Epidermal melanocyte (primary cell): Measurements from ENCODE around the gene B3GLCT.
"Not testable (repeated sequence)": the region's sequence is repeated elsewhere in the genome, so short reads cannot be mapped to it uniquely, and the experiment has no call there.

Source experiments
- DNase-seq: peaks from one replicate; pipeline ENCODE4 v3.0.0; 2011; ENCODE audit warnings: low spot score; ENCODE audit not compliant: insufficient read length

Gene B3GLCT

GRCh38 chr13:31184451-31184850 is 15.3 kb upstream of the B3GLCT start:
- DNase-seq: no peak

DNA sequence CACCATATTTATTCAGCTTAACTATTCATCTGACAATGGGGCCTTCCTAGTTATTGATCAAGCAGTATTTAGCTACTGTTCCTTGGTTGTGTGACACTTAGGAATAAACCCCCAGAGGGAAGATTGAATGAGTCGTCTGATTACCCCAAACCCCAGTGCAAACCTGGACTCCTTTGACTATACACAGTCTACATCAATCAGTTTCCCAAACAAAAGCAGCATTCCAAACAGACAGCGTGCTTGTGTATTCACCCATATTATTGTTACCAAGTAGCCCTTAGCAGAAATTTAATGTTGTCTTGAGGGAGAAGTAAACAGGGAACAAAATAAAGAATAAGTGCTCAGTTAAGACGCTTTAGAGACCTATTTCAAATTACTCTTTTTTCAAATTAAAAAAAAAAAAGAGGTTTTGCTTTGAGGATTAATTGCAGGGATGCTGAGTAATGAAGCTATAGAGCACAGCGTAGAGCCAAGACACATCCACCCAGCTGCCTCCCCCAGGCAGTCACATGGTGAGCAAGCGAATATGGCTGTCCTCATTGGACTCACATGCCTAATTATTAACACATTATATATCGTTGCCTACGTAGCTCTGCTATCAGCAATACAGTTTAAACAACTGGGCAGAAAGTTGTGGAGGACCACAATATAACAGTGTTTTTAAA is 14.7 kb upstream of the B3GLCT start:
- no peak for DNase-seq

- no peak for DNase-seq
These were observed 8.0 kb upstream of the B3GLCT start for GRCh38 chr13:31191748-31192147.

GRCh38 chr13:31192306-31192705 is 7.5 kb upstream of the B3GLCT start:
- DNase-seq: no peak

GRCh38 chr13:31195616-31196015 is 4.2 kb upstream of the B3GLCT start:
- DNase-seq: no peak

GRCh38 chr13:31196992-31197391 is 2.8 kb upstream of the B3GLCT start:
- no peak for DNase-seq

GRCh38 chr13:31198519-31198918 is 1.3 kb upstream of the B3GLCT start:
- DNase-seq: no peak

DNA sequence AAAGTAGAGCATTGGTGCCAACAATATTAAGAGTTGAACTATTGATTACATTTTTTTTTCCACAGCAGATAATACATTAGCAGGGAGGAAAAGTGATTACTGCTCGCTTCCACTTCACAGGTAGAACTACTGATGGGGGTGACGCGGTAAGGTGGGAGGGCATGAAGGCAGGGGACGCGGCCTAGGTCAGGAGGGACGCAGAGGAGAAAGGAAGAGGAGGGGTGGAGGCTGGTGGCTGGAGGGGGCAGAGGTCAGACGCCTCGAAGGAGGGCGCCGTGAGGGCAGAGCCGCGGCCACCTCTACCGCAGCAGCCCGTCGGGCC is 287 bp upstream of the B3GLCT start:
- DNase-seq: no peak

GRCh38 chr13:31200637-31200971 is 829 bp downstream of the B3GLCT start:
- peak; percentile 35 for DNase-seq

DNA sequence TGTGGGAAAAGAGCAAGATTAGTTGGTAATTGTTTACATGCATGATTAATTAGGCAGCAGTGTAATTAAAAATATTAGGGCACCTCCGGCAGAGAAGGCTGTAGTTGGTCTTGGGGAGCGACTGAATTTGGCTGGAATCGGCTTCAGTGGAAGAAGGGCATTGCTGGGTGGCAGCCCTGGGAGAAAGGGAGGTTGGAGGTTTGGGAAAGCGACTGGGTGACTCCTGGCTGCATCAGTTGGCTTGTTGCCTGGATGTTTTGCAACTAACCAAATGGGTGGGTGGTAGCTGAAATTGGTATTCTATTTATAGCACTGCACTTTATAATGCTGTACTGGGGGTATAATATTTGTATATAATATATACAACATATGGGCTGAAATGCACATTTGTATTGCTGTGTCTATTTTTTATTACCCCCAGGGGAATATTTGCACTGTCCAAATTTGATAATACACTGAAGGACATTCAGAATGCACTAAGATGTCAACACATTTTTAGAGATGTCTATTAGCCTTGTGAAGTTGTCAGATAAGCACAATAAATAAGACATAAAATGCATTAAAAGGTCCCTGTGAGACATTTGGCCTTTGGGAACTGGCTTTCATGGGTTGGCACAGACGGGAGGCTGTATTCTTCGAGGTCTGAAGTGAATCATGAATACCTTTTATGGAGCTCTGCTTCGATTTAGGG is 1.7 kb downstream of the B3GLCT start:
- no peak for DNase-seq

DNA sequence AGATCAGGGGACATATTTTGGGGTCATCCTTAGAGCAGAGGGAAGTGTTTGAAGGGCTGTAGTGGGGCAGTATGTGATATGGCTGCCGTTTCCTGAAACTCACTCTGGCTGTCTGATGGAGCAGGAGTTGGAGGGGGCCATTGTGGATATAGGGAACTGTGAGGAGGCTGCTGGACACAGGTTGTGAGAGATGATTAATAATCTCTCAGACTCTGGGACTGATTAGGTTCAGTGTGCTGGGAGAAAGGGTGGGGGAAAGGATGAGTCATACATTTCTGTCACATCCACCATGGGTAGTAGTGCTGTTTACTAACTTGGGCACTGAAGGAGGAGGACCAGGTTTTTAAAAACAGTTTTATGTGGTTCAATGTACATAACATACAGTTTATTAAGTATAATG is 4.8 kb downstream of the B3GLCT start:
- no peak for DNase-seq

DNA sequence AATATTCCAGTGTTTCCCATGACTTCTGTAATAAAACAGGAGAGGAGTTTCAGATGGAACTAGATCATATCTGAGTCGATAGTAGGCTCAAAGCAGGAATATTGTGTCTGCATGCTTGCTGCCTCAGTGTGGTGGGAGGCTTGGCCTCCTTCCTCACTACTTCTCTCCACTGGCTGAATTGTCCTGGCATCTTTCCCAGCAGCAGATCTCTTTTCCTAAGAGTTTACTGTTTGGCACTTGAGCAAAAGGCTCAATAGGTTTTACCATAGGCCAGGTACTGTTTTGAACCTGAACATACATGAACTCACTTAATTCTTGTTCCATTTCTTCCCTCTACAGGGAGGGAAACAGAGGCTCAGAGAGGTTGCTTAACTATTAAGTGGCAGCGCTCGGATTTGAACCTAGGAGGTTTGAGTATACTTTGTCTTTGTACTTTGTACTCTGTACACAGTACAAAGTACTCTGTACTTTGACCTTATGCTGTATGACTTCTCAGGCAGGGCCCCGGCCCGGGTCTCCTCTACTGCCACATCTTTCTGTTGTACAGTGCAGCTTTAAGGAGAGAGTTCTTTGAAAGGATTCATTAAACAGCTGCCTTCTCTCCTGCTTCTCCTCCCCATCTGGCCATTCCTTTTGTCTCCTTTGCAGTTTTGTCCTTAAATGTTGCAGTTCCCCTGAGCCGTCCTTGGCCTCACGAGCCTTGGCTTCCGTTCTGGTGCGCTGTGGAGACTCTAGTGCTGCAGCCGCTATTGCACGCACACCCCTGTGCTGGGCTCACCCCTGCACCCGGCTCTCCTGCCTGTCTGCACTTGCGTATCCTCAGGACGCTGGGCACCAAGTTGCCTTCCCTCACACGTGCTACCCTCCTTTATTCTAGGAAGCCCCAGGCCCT is 8.1 kb downstream of the B3GLCT start:
- DNase-seq: no peak

DNA sequence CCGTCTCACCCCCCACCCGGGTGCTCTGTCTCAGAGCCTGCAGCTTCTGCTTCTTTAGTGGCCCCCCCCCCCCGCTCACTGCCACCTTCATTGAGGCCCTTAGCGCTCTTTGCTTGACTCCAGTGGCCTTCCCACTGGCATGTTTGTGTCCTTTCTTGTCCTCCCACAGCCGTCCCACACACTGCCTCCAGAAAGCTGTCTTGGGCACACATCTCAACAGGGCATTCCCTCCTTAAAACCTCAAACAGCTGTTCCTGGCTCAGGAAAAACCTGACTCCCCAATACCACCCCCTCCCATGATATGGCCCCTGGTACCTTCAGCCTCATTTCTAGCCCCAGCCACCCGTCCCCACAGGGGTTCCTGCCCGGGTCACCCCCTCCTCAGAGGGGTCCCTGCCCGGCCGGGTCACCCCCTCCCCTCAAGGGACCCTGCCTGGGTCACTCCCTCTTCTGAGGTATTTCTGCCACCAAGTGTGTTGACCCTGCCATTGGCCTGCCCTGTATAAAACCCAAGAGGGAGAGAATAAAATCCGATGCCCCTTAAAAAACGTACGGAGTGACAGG is 8.9 kb downstream of the B3GLCT start:
- DNase-seq: no peak

GRCh38 chr13:31209172-31209840 is 9.5 kb downstream of the B3GLCT start:
- DNase-seq: peak; percentile 57

DNA sequence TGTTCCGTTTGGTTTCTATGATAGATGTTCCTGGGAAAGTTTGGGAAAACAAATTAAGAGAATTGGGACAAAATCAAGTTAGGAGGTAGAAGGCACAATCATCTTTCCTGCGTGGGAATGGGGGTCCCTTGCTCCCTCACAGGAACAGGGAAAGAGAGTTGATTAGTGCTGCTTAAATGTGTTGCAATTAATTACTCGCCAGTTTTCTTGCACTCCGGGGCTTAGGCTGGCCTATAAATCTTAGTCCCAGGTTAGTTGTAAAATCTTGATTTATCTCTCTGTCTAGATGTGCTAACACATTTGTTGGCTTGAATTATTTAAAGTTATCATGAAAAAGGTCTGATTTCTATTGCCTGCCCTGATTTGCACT is 10.1 kb downstream of the B3GLCT start:
- DNase-seq: no peak

GRCh38 chr13:31213651-31214289 is 14.0 kb downstream of the B3GLCT start:
- DNase-seq: no peak

DNA sequence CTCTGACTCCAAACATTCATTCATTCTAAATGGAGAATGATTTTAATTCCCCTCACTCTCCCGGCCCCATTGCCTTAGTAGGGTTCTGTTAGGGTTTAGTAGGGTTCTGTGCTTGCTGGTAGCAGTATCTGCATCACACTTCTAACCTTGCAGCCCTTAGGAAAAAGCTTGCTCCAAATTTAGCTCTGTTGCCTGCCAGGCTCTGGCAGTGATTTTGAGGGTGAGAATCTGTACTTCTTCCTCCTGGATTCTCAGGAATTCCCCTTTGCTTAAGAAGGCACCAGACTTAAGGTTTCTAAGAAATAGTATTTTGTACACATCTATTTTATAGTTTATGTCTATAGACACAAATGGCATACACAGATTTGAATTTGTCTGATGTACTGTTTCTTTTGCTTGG is 14.7 kb downstream of the B3GLCT start:
- DNase-seq: no peak

- DNase-seq: not testable (repeated sequence)
These were observed 17.1 kb downstream of the B3GLCT start for GRCh38 chr13:31216916-31217315.

DNA sequence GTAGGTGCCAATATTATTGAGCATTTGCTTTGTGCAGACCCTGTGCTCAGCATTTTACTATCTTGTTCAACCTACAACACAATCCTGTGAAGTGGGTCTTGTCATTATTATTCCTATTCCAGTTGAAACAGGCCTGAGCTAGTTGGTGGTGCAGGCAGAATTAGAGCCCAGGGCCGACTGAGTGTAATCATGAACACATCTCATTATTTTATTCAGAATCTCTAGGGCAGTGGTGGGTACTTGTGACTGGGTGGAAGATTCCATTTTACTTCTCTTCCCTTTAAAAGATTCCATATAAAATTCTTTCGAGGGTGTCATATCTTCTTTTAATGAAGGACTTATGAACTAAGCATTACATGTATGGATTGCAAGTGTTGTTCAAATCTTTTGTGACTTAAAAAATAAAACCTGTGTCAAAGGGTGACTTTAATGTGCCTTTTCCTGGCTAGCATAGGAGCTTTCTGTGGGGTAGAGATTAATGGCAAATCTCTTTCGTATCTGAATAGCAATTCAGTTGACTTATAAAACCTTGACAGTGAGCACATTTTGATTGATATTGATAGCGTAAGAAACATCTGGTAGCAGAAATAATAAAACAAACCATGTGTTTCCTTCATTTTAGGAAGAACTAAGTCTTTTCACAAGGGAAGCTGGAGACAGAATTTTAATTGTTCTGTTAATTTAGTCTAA is 20.3 kb downstream of the B3GLCT start:
- no peak for DNase-seq

GRCh38 chr13:31221057-31221456 is 21.3 kb downstream of the B3GLCT start:
- DNase-seq: no peak

DNA sequence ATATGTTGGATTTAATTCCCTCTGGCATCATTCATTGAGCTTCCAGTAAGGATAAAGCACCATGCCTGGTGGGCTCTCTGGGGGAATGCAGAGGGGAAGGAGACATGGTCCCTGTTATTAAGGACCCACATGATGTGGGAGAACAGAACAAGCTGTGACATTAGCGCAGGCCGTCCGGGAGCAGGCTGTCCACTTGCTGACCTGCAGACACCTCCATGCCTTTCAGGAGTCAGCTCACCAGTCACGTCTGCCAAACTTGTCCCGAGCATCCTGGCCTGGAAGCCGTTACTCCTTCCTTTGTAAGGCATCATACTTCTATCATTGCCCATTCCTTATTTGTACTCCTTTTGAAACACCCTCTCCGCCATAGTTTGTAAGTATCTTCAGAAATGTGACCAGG is 23.4 kb downstream of the B3GLCT start:
- no peak for DNase-seq
